ENCODE data around the gene ASCL5.
"Not testable (repeated sequence)": the region's sequence is repeated elsewhere in the genome, so short reads cannot be mapped to it uniquely, and the experiment has no call there.

Gene ASCL5

GRCh38 chr1:201126832-201127754 lies at the start of gene ASCL5:
ASCL5 (minus strand) TSS chr1:201127184; CDS start chr1:201115372, 11,812 bp downstream.
- DNase-seq, result peak; percentile 69

- DNase-seq, result no peak
Measured at GRCh38 chr1:201175820-201176500, 49.0 kb upstream of the ASCL5 start.

GRCh38 chr1:201173736-201174135 lies 46.8 kb upstream of the ASCL5 start:
- no peak for DNase-seq

- no peak for DNase-seq
Measured at GRCh38 chr1:201172999-201173610, 46.1 kb upstream of the ASCL5 start.

- no peak for DNase-seq
Measured at GRCh38 chr1:201172326-201172725, 45.3 kb upstream of the ASCL5 start.

GRCh38 chr1:201171063-201172036 lies 44.4 kb upstream of the ASCL5 start:
- DNase-seq, result peak; percentile 80

- peak; percentile 91 for DNase-seq
Measured at GRCh38 chr1:201170533-201171062, 43.6 kb upstream of the ASCL5 start.

GRCh38 chr1:201169971-201170532 lies 43.1 kb upstream of the ASCL5 start:
- no peak for DNase-seq

- DNase-seq, result no peak
Measured at GRCh38 chr1:201169203-201169602, 42.2 kb upstream of the ASCL5 start.

GRCh38 chr1:201167041-201167991 lies 40.3 kb upstream of the ASCL5 start:
- DNase-seq, result peak; percentile 51

- no peak for DNase-seq
Measured at GRCh38 chr1:201164645-201165044, 37.7 kb upstream of the ASCL5 start.

- DNase-seq, result no peak
Measured at GRCh38 chr1:201163707-201164106, 36.7 kb upstream of the ASCL5 start.

GRCh38 chr1:201163036-201163435 lies 36.1 kb upstream of the ASCL5 start:
- not testable (repeated sequence) for DNase-seq

- DNase-seq, result no peak
Measured at GRCh38 chr1:201157949-201158348, 31.0 kb upstream of the ASCL5 start.

- no peak for DNase-seq
Measured at GRCh38 chr1:201156819-201157218, 29.8 kb upstream of the ASCL5 start.

GRCh38 chr1:201156346-201156745 lies 29.4 kb upstream of the ASCL5 start:
- no peak for DNase-seq

GRCh38 chr1:201155354-201155753 lies 28.4 kb upstream of the ASCL5 start:
- no peak for DNase-seq

- peak; percentile 99 for DNase-seq
Measured at GRCh38 chr1:201154389-201155165, 27.6 kb upstream of the ASCL5 start, which contains the start of gene TMEM9. TMEM9 (minus strand) TSS chr1:201154474; CDS start chr1:201153923, 551 bp downstream.

Data from NCI-H1092 (cell line).